IMR-90 (cell line): ENCODE results near the gene TNFSF13B. TPM values are rescaled to one million over a fixed set of nuclear protein-coding genes. Genes with fewer than 3 reads are reported as not detected.

ENCODE experiments used
- ATAC-seq: fragments of 200-7000 bp; cut with Tn5 transposase; 2 replicates; pipeline ENCODE4 v1.9.1; 2020; ENCODE audit warnings: low read depth, mild to moderate bottlenecking, moderate library complexity
- BruUV-seq: library from RNA; stranded (reverse); fragments of 400-500 nt; replicated peaks from 2 replicates; lab custom pipeline; 2021; lab: Mats Ljungman, UMichigan
- CTCF ChIA-PET: fragments of 300-600 bp; formaldehyde crosslinking; extraction: SDS; loops from one replicate; lab custom pipeline; 2021; ENCODE audit warnings: antibody characterized with exemption; lab: Yijun Ruan, JAX
- POLR2A ChIA-PET: fragments of 300-600 bp; sonication (Branson Sonifier 250); formaldehyde crosslinking; loops from one replicate; lab custom pipeline; 2022; ENCODE audit warnings: antibody characterized with exemption; ENCODE audit not compliant: unreplicated experiment; lab: Charles Lee
- DNase-seq: peaks from one replicate; pipeline ENCODE4 v3.0.0; 2013
- H2AFZ ChIP-seq: replicated peaks from 2 replicates; pipeline ENCODE3; 2013; ENCODE audit warnings: low read length, mild to moderate bottlenecking; ENCODE audit not compliant: poor library complexity
- H2AK5ac ChIP-seq: 2 replicates; pipeline ENCODE4 v1.6.1; 2013; ENCODE audit warnings: low read depth, low read length, inconsistent platforms
- H2AK9ac ChIP-seq: replicated peaks from 2 replicates; pipeline ENCODE3; 2013; ENCODE audit warnings: mild to moderate bottlenecking, low read depth, low read length, moderate library complexity; ENCODE audit not compliant: poor library complexity
- H2BK120ac ChIP-seq: 2 replicates; pipeline ENCODE4 v1.6.1; 2013; ENCODE audit warnings: low read depth, low read length, inconsistent platforms
- H2BK15ac ChIP-seq: 3 replicates; pipeline ENCODE4 v1.6.1; 2013; ENCODE audit warnings: low read depth, low read length, inconsistent platforms
- H2BK20ac ChIP-seq: 2 replicates; pipeline ENCODE4 v1.6.1; 2013; ENCODE audit warnings: low read depth, mild to moderate bottlenecking, inconsistent platforms, low read length, moderate library complexity
- H2BK5ac ChIP-seq: 2 replicates; pipeline ENCODE4 v1.6.1; 2013; ENCODE audit warnings: mild to moderate bottlenecking, low read depth, low read length, inconsistent platforms; ENCODE audit not compliant: poor library complexity, severe bottlenecking
- H3K14ac ChIP-seq: replicated peaks from 2 replicates; pipeline ENCODE4 v1.6.1; 2013; ENCODE audit warnings: low read depth, low read length, inconsistent platforms
- H3K18ac ChIP-seq: 2 replicates; pipeline ENCODE4 v1.6.1; 2013; ENCODE audit warnings: low read depth, low read length, control low read depth
- H3K23ac ChIP-seq: 2 replicates; pipeline ENCODE4 v1.6.1; 2013; ENCODE audit warnings: low read depth, low read length, inconsistent platforms
- H3K27ac ChIP-seq: 2 replicates; pipeline ENCODE4 v1.5.1; 2013; ENCODE audit warnings: mild to moderate bottlenecking, control low read depth, low read length; ENCODE audit not compliant: insufficient read depth
- H3K27me3 ChIP-seq: 2 replicates; pipeline ENCODE4 v1.6.1; 2013; ENCODE audit warnings: low read length; ENCODE audit not compliant: control insufficient read depth, insufficient read depth
- H3K36me3 ChIP-seq: 2 replicates; pipeline ENCODE4 v1.6.1; 2013; ENCODE audit warnings: low read length, mixed read lengths; ENCODE audit not compliant: control insufficient read depth, insufficient read depth
- H3K4ac ChIP-seq: 2 replicates; pipeline ENCODE4 v1.6.1; 2013; ENCODE audit warnings: low read depth, low read length, inconsistent platforms
- H3K4me1 ChIP-seq: 2 replicates; pipeline ENCODE4 v1.6.1; 2013; ENCODE audit warnings: low read length, mixed read lengths; ENCODE audit not compliant: control insufficient read depth, insufficient read depth
- H3K4me2 ChIP-seq: 2 replicates; pipeline ENCODE4 v1.6.1; 2013; ENCODE audit warnings: low read depth, mild to moderate bottlenecking, control low read depth, low read length, moderate library complexity
- H3K4me3 ChIP-seq: 2 replicates; pipeline ENCODE4 v1.5.1; 2013; ENCODE audit warnings: low read depth, mild to moderate bottlenecking, control low read depth, low read length, moderate library complexity; ENCODE audit not compliant: insufficient read depth
- H3K56ac ChIP-seq: 2 replicates; pipeline ENCODE4 v1.6.1; 2013; ENCODE audit warnings: low read length, inconsistent platforms; ENCODE audit not compliant: insufficient read depth; ENCODE audit errors: extremely low read depth
- H3K79me1 ChIP-seq, 2 experiments: 2 replicates each; pipeline ENCODE4 v1.6.1; 2013; ENCODE audit warnings: low read length in 2 of 2, inconsistent platforms in 1 of 2, low read depth in 1 of 2
- H3K9ac ChIP-seq: 2 replicates; pipeline ENCODE4 v1.6.1; 2013; ENCODE audit warnings: low read depth, low read length, control low read depth
- H3K9me1 ChIP-seq: 2 replicates; pipeline ENCODE4 v1.6.1; 2013; ENCODE audit warnings: low read length, inconsistent platforms; ENCODE audit not compliant: insufficient read depth
- H3K9me3 ChIP-seq: 2 replicates; pipeline ENCODE4 v1.6.1; 2013; ENCODE audit warnings: low read length; ENCODE audit not compliant: control insufficient read depth, insufficient read depth
- H4K20me1 ChIP-seq: 2 replicates; pipeline ENCODE4 v1.6.1; 2013; ENCODE audit warnings: low read length, inconsistent platforms; ENCODE audit not compliant: insufficient read depth
- H4K5ac ChIP-seq: 2 replicates; pipeline ENCODE4 v1.6.1; 2013; ENCODE audit warnings: mild to moderate bottlenecking, low read depth, low read length, control low read depth
- H4K8ac ChIP-seq, 2 experiments: 2 replicates each; pipeline ENCODE4 v1.6.1; 2013; ENCODE audit warnings: low read depth in 2 of 2, low read length in 2 of 2, control low read depth in 1 of 2, inconsistent platforms in 1 of 2
- H4K91ac ChIP-seq: 2 replicates; pipeline ENCODE4 v1.6.1; 2013; ENCODE audit warnings: low read depth, low read length, inconsistent platforms; ENCODE audit not compliant: insufficient read depth
- BHLHE40 ChIP-seq: fragments of 150-350 bp; IDR thresholded peaks from 2 replicates; pipeline ENCODE4 v1.6.1; 2016; ENCODE audit warnings: mild to moderate bottlenecking, low read depth, low read length
- CEBPB ChIP-seq: IDR thresholded peaks from 2 replicates; pipeline ENCODE4 v1.6.1; 2012; ENCODE audit warnings: low read depth, low read length, improper control_type of control experiment
- CHD1 ChIP-seq: IDR thresholded peaks from 2 replicates; pipeline ENCODE4 v1.6.1; 2012; ENCODE audit warnings: low read depth, low read length, improper control_type of control experiment
- FOS ChIP-seq: fragments of 150-350 bp; IDR thresholded peaks from 2 replicates; pipeline ENCODE4 v1.6.1; 2016; ENCODE audit warnings: low read depth, low read length
- MAZ ChIP-seq: IDR thresholded peaks from 2 replicates; pipeline ENCODE4 v1.6.1; 2012; ENCODE audit warnings: low read depth, mild to moderate bottlenecking, low read length, improper control_type of control experiment, moderate library complexity, borderline replicate concordance
- MXI1 ChIP-seq: IDR thresholded peaks from 2 replicates; pipeline ENCODE4 v1.6.1; 2012; ENCODE audit warnings: low read depth, mild to moderate bottlenecking, low read length, moderate library complexity, borderline replicate concordance
- POLR2A ChIP-seq: IDR thresholded peaks from 2 replicates; pipeline ENCODE4 v1.6.1; 2012; ENCODE audit warnings: mild to moderate bottlenecking, low read depth, low read length
- RAD21 ChIP-seq: IDR thresholded peaks from 2 replicates; pipeline ENCODE4 v1.6.1; 2012; ENCODE audit warnings: low read length, improper control_type of control experiment
- RCOR1 ChIP-seq: IDR thresholded peaks from 2 replicates; pipeline ENCODE4 v1.6.1; 2012; ENCODE audit warnings: mild to moderate bottlenecking, low read length, improper control_type of control experiment; ENCODE audit not compliant: insufficient replicate concordance
- RFX5 ChIP-seq: IDR thresholded peaks from 2 replicates; pipeline ENCODE4 v1.8.0; 2012; ENCODE audit warnings: low read depth, mild to moderate bottlenecking, low read length, moderate library complexity
- SMC3 ChIP-seq: fragments of 150-350 bp; IDR thresholded peaks from 2 replicates; pipeline ENCODE4 v1.6.1; 2016; ENCODE audit warnings: low read depth, mild to moderate bottlenecking, antibody characterized with exemption, low read length, moderate library complexity
- WGBS, 2 experiments: methylation state at CpG; one replicate each; pipeline versions ENCODE4 v1.1.5 to v1.1.7; 2013; ENCODE audit warnings: missing lambda C conversion rate in 2 of 2; ENCODE audit not compliant: insufficient read length in 1 of 2; ENCODE audit errors: extremely low coverage in 2 of 2; 5-methylcytosine and 5-hydroxymethylcytosine counted together
- dilution Hi-C: fragments of 300-500 bp; cut with HindIII; formaldehyde crosslinking; loops from one replicate; pipeline ENCODE4 v1.14.3; 2018; ENCODE audit warnings: low sequenced_read_pairs; ENCODE audit not compliant: unreplicated experiment
- in situ Hi-C: fragments of 300-500 bp; cut with MboI; formaldehyde crosslinking; loops from 3 replicates; pipeline ENCODE4 v1.14.3; 2019; ENCODE audit warnings: low sequenced_read_pairs, inconsistent platforms, mixed read lengths
- intact Hi-C: fragments of 100-400 bp; cut with micrococcal nuclease; formaldehyde crosslinking; loops from 2 replicates; pipeline ENCODE4 v1.10.0; 2022
- polyA plus RNA-seq, 3 experiments: library from polyadenylated mRNA; depleted of rRNA; stranded (reverse); fragments of >200 nt; gene quantifications; 2 replicates each; pipeline ENCODE4 v1.2.3, GENCODE V29; 2012; ENCODE audit warnings: low replicate concordance in 1 of 3
- total RNA-seq: library from RNA; depleted of rRNA; stranded (reverse); fragments of >200 nt; gene quantifications from 2 replicates; pipeline ENCODE4 v1.2.3, GENCODE V29; 2012
- TF ChIP-seq, protein P1 (sequence below): fragments of 150-350 bp; IDR thresholded peaks from 2 replicates; pipeline ENCODE4 v1.6.1; 2017; ENCODE audit warnings: mild to moderate bottlenecking, antibody characterized with exemption, low read length, low read depth
- TF ChIP-seq, protein P2 (sequence below): conservative IDR thresholded peaks from 2 replicates; pipeline ENCODE4 v1.5.1; 2012; ENCODE audit warnings: mild to moderate bottlenecking, low read depth, low read length, improper control_type of control experiment

Gene TNFSF13B
- total and polyA plus RNA-seq, 2 of the 4 experiments (the other 2 are of a cell fraction): 0.29 to 0.54 TPM

DNA sequence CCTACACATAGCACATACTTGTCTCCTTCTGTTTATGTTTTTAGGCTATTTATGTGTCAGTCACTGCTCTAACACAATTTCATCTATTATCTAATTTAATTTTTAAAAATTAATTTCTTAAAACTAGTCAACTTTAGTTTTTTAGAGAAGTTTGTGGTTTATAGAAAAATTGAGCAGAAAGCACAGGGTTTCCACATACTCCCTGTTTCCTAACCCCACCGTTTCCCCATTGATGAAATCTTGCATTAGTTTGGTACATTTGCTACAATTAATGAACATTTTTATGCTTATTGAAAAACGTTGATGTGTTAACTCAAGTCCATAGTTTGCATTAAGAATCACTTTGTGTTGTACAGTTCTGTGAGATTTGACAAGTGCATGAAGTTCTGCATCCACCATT, 53.5 kb downstream of the TNFSF13B start:
- H3K14ac ChIP-seq: no peak overlapping the region
- no peak overlapping the region for H3K4ac ChIP-seq
- BruUV-seq: no TSS peak
- H2AK5ac ChIP-seq: no peak overlapping the region
- intact Hi-C loops (loop anchor here (5.0 kb wide), 2 partner anchors 184 to 284 kb away; no protein-coding TSS in a partner anchor), in situ Hi-C loops (loop anchor here (5.0 to 10.0 kb wide), 2 partner anchors 182 to 569 kb away; no protein-coding TSS in a partner anchor), dilution Hi-C loops (no loop called here)
- H4K91ac ChIP-seq: no peak overlapping the region
- no peak overlapping the region for H3K9ac ChIP-seq
- H2AFZ ChIP-seq: no peak overlapping the region
- no peak overlapping the region for H2BK120ac ChIP-seq
- H3K56ac ChIP-seq: no peak overlapping the region
- ChIA-PET POLR2A (no interaction called here), CTCF (interaction anchor here (0.6 to 1.0 kb wide), 4 partner anchors 9 to 186 kb away, joined by 3 to 4 read pairs (median 3); no protein-coding TSS in a partner anchor)
- H3K27me3 ChIP-seq: peaks cover 18% of the 10 kb centered on the region
- no peak overlapping the region for H3K4me2 ChIP-seq
- H2BK5ac ChIP-seq: no peak overlapping the region
- no peaks in the 10 kb centered on the region for H3K9me3 ChIP-seq
- no CpG with 5 or more reads among the region's 2 CpGs for WGBS, 2 experiments
- no peaks in the 10 kb centered on the region for H4K20me1 ChIP-seq
- H4K8ac ChIP-seq: no peak overlapping the region
- H4K5ac ChIP-seq: no peak overlapping the region
- H3K4me1 ChIP-seq: no peaks in the 10 kb centered on the region
- H2BK20ac ChIP-seq: no peak overlapping the region
- no peak overlapping the region for H3K4me3 ChIP-seq
- ATAC-seq: no peak
- H3K18ac ChIP-seq: no peak overlapping the region
- no peaks in the 10 kb centered on the region for H3K79me1 ChIP-seq
- H2AK9ac ChIP-seq: no peak overlapping the region
- no peak for DNase-seq
- H3K36me3 ChIP-seq: no peaks in the 10 kb centered on the region
- no peak overlapping the region for H3K23ac ChIP-seq
- TF ChIP-seq BHLHE40 (no peak), CHD1 (no peak), RAD21 (no peak), CEBPB (no peak), RCOR1 (no peak), FOS (no peak), MAZ (no peak), RFX5 (no peak), SMC3 (no peak), MXI1 (no peak), POLR2A (no peak)
- TF ChIP-seq, protein P1, sequence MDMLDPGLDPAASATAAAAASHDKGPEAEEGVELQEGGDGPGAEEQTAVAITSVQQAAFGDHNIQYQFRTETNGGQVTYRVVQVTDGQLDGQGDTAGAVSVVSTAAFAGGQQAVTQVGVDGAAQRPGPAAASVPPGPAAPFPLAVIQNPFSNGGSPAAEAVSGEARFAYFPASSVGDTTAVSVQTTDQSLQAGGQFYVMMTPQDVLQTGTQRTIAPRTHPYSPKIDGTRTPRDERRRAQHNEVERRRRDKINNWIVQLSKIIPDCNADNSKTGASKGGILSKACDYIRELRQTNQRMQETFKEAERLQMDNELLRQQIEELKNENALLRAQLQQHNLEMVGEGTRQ: no peak
- TF ChIP-seq, protein P2, sequence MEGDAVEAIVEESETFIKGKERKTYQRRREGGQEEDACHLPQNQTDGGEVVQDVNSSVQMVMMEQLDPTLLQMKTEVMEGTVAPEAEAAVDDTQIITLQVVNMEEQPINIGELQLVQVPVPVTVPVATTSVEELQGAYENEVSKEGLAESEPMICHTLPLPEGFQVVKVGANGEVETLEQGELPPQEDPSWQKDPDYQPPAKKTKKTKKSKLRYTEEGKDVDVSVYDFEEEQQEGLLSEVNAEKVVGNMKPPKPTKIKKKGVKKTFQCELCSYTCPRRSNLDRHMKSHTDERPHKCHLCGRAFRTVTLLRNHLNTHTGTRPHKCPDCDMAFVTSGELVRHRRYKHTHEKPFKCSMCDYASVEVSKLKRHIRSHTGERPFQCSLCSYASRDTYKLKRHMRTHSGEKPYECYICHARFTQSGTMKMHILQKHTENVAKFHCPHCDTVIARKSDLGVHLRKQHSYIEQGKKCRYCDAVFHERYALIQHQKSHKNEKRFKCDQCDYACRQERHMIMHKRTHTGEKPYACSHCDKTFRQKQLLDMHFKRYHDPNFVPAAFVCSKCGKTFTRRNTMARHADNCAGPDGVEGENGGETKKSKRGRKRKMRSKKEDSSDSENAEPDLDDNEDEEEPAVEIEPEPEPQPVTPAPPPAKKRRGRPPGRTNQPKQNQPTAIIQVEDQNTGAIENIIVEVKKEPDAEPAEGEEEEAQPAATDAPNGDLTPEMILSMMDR: no peak
- H3K9me1 ChIP-seq: no peaks in the 10 kb centered on the region
- no peak overlapping the region for H2BK15ac ChIP-seq
- no peak overlapping the region for H3K27ac ChIP-seq
